Stimulated activated CD4-positive, alpha-beta T cell treated with anti-CD3 and anti-CD28 coated beads, Interleukin-1b, Interleukin-23, amount 100 ng/mL, for 24 hours (primary cell): ENCODE measurements around the gene SATB2.

Experiments
- DNase-seq, 4 experiments: peaks; one replicate each; pipeline ENCODE4 v3.0.0-alpha.2; 2020; ENCODE audit warnings: low read depth in 4 of 4, low spot score in 1 of 4

SATB2 gene

DNA sequence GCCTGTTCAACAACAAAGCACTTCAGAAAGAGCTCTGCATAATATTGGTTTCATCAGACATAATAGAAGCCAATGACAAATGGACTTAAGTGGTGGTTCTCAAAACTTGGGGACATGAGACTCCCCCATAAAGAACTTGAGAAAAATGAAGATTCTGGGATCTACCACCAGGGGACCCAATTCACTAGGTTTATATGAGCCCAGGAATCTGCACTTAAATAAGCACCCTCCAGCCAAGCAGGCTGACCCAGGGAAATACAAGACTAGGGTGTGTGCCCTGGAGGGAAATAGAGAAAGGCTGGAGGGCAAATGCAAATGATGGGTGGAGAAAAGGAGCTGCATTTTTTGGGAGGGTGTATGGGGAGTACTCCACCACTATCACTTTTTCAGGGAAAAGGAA is 52.5 kb downstream of the SATB2 start:
- DNase-seq, result no peak

DNA sequence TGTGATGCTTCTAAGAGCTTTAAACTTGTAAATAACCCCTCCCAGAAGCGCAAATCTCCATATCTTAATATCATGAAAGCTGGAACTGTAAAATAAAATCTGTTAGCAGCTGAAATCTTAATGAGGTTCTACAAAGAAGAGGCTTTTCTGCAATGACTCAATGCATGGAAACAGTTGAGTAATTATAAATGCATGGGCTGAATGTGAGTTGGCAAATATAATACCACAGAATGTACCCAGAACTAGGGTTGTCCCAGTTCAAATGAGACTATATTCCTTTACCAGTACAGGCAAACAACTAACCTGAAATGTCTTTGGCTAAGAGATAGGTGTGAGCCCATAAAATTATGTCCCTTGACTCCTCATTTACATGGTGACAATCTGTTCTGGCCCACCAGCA is 52.9 kb downstream of the SATB2 start:
- DNase-seq, result no peak

DNA sequence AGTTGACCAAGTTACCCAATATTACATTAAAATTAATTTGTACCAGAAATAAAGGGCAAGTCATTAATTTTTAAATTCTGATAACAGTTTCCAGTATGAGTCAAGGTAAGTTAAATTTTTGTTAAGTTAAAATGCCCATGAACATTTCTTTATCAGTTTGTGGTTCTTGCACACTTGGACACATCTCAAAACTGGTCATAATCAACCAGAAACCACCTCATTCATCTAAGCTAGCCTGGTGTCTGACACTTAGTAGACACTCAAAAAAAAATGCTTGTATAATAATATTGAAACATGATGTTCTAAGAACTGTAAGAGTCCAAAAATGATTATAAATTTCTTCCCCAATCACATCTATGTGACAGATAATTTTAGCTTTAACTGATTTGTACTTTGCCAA is 62.4 kb downstream of the SATB2 start:
- DNase-seq, result no peak

DNA sequence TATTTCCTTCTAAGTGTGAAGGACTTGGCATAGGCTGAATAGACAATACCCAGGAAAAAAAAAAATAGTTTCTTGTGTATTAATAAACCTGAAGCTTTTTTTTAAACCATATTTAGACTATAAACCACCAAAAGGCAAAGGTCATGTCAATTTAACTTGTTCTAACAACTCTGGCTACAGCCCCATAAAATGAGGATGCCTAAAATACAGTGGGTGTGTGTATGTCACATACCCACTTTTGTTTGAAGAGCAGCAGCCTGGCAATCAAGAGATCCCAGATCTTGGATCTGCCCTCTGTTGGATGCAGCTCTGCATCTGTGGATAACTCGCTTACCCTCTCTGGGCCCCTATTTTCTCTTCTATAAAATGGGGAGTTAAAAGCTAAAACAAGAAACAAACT is 65.4 kb downstream of the SATB2 start:
- no peak for DNase-seq

DNA sequence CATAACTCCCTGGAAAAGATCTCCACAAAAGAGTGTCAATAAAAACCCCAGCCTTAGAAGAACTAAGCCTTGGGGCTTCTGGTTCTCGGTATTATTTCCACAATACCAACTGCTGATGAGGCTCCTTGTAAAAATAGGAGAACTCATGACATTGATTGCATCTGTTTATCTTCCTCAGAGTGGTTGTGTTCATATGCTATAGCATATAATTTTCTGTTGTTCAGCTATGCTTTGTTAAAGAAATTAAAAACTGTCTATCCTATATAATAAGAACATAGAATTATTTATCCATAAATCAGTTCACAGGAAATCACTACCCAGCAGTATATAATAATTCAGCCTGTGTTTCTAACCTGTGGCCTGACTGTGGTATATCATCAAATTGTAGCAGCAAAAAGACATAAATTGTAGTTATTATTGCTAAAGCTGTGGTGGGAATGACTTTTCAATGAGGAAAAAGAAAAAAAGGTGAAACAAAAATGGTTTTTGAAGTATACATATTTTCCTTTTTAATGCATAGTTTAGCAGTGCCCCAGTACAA is 68.9 kb downstream of the SATB2 start:
- no peak for DNase-seq

DNA sequence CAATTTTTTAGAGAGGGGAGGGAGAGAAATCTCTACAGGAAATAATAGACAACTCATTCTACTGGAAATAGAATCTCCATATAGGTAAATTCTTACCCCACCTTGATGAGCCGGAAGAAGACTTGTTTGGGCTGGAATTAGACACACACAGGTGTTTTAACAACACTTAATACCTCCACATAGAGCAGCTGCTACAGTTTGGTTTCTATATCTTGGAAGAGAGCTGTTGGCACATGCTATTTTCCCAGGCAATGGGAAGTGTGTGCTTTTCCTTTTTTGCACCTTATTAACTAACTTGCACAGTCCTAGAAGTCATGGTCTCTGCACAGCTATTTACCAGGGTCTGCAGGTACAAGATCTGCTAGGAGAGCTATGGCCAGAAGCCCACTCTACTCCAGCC is 73.7 kb downstream of the SATB2 start:
- DNase-seq, result no peak

DNA sequence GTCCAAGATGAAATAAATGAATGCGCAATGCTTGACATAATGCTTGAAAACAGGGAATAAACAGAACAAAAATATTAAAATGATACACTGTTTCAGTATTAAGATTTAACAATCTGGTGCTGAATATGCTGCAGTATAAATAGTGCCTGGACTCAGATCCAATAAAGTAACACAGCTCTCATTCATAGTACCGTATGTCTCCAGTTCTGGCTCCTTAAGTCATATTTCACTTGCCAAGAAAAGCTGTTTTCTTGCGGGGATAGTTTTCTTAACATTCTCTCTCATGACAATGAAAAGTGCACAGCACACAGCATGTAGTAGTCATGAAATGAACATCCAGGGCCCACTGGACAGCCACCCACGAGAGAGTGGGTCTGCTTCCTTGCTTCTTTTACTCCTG is 74.7 kb downstream of the SATB2 start:
- DNase-seq, result no peak

DNA sequence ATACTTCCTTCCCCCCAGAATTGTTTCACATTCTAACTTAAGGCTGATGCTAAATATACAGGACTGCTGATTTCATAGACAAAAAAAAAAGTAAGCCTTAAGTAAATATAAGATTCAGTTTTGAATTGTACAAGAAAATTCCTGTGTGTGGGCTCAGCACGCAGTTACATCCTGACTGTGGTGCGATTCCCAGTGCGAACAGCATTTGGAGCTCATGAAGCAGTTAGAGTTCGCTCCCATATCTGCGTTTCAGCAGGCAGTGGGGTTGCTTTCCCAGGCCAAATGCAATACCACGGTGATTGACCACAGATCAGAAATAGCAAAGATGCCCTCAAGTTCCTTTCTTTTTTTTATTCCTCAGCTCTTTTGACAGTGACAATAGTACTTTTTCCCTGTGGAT is 75.6 kb downstream of the SATB2 start:
- DNase-seq, result no peak

DNA sequence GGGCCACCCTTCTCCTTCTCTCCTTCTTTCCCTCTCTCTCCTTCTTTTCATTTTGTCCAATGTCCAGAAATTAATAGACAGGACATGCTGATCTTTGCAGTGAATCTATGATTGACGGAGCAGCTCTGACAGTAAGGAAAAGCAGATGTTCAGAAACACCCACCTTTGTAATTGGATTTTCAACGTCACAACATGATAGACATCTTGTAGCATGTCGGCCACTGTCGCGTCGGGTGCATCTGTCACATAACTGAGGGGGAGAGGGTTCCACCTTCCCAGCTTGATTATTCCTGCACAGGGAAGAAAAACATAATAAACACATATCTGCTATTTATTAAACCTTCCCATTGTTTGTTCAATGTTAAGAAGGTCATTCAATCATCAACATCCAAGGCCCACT is 76.2 kb downstream of the SATB2 start:
- no peak for DNase-seq

DNA sequence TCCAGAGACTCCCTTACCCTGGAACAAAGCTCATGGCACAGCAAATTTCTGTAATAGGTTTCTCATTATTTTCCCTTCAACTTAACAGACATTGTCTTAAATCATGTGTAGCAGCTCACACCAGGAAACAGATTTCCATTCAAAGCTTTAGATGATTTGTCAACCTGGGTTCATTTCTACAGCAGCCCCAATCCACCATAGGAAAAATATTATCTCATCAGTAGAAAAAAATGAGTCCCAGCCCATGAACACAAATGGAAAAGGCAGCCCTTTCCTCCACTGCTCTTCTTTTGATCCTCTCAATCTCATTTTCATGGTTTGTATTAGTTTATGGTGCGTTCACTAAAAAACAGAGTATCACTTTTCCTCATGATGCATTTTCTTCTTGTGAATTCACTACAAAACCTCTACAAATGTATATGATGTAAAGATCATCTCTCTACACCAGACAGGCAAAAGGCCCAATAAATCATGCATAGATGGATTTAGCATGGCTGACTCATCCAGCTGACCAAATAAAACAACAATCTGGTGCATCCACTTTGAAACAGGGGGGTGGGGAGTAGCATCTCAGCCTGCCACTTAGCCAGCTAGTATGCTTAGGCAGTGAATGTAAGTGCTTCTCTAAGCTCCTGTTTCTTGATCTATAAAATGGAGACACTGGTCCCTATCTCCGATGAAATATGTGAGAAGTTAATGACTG is 78.6 kb downstream of the SATB2 start:
- no peak for DNase-seq

DNA sequence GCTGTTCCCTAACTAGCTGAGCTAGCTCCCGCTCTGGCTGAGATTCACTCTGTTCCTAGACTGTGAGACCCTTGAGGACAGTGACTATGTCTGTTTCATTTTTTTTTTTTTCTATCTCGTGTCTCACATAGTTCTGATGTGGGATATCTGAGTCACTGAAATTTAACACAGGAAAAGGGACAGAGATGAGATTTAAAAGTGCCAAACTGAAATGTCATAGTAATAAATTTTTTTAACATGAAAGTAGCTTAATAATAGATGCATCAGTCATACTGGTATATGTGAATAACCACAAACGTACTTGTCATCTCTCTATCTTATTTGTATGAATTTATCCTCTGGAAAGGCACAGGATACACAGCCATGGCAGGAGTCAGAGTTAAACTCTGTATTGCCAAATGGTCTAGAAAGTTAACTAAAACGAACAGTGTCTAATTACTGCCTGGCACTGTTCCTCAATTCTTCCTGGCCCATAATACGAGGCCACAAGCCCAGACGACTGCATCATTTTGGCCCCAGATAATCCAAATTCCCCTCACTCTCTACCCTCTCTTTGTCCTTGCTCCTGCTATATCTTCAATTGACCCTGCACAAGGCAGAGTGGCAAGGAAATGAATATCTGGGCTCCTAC is 87.5 kb downstream of the SATB2 start:
- no peak for DNase-seq

DNA sequence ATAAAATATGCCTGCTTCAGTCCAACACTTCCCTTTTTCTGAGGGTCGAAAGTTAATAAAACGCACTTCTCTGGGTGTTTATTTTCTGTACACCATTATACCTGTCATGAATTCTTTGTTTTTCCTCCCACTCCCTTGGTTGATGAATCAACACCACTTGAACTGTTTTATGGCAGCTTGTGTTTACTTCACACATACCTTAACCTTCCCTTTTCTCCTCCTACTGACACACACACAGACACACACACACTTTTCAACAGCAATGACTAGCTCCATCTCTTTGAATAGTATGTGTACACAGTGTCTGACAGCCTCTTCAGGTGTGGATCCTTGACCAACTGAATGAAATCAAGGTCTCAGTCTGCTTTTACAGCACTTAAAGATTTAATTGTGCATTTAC is 91.3 kb downstream of the SATB2 start:
- no peak for DNase-seq

DNA sequence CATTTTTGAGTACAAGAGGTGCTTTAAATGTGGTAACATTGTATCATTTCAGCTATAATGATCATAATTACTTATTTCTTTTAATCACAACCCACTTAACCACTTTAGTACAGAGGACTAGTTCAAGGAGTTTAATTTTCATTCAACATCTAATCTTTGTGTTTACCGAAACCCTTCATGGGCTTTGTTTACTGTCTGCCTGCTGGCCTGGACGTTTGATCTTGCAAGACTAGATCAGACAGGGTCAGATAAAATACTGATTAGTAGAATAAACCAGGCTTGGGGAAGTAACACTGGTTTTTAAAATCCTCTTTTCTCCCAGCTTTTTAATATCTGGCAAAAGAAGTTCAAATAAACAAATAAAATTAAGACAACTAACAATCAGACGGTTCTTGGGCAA is 93.6 kb downstream of the SATB2 start:
- no peak for DNase-seq

DNA sequence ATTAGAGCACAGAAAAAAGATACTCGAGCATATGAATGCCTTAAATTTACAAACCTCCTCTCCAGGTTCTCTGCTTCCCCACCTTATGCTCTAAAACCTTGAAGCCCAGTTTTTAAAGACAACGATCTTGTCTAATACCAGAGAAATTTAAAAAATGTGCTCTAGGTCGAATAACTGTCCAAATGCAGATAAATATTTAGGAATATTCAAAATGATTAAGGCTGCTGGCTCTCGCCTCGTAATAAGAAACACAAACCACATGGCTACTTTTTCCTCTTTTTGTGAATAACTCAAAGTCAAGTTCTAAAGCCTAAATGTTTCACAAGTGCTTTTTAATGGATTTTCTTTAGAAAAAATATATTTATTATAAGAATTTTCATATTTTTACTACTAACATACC is 101.3 kb downstream of the SATB2 start:
- no peak for DNase-seq

DNA sequence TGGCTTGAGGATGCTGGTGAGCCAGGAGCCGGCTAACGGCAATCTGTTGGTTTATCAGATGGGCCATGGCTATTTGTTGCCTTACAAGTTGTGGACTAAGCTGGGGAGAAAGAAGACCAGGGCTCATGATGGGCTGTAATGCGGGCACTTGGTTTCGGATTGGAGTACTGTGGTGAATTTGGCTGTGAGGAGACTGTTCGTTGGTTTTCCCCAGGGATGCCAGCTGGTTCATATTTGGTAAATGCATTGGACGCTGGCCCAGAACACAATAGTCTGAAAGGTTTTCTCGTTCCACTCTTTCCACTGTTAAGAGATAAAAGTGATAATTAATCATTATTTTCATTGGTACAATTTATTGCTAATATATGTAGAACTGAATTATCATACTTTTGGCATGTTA is 108.9 kb downstream of the SATB2 start:
- DNase-seq, result no peak

DNA sequence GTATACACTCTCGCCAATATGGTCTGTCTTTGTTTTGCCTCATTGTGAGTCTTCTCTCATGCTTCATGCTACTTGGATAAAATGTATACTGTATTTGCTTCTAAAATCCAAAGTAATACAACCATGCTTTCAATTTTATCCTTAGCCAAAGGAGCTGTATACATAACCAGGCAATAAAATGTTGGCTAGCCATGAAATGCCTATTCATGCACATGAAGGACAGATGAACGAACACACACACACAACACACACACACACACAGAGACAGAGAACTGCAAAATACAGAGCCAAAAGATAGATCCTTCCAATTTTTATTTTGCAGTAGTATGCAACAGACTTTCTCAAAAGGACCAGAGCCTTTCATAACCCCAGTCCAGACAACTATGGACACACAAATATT is 113.7 kb downstream of the SATB2 start:
- no peak for DNase-seq

DNA sequence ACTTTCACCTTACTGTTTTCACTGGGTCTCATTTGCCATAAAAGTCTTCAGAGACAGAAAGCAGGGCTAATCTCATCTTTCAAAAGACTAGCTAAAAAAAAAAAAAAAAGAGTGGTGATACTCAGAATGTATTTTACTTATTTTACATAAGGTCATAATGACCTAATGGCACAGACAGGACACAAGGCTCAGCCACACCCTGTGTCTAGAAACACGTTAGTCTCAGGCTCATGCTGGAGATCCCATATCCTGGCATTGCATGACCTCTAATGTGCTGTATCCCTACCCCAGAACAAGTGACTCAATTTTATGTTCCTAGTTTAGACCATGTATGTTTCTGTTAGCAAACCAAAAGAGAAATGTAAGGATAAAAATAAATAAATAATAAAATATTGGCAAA is 115.4 kb downstream of the SATB2 start:
- no peak for DNase-seq

DNA sequence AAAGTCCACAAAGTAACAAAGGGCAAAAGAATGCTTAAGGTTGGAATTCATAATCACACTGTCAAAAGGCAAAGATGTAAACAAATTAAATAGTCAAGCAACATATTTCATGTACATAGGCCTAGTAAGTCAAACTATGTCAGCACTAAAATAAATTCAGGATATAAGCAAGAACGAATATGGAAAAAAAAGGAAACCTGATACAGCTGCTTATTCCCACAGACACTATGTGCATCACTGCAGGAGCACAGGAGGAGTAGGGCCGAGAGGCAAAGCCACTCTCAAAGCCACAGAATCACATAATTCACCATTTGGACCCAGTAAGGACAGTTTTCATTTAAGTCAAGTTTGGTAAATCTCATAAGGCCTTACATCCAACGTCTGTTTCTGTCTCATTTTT is 116.6 kb downstream of the SATB2 start:
- DNase-seq, result no peak

DNA sequence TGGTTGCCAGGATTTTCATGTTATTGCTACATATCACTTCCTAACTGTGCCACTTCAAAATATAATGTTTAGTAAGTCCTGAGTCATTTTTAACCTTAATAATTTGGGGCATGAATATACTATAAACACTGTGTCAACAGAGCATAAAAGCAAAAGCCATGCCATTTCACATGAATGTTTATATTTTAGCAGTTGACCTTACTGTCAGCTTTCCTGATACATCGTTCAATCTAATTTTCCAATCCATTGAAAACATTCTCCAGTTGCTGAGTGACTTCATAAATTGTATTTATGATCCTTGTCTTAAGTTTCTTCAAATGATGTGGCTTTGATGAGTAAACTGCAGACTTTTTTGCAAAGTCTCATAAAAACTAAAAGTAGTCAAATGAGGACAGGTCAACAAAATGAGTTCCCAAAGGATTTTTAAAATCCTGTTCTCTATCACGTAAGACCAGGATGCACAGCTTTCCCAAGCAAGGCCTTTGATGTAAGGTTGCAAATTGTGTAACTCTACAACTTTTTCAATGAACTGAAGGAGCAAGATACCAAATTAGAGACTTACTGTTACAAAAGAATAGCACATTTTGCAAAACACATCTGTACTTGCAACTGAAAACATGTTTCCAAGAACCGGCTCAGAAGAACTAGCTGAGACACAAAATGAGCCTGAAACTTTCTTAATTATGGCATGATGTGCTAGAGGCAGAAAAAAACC is 117.7 kb downstream of the SATB2 start:
- no peak for DNase-seq

DNA sequence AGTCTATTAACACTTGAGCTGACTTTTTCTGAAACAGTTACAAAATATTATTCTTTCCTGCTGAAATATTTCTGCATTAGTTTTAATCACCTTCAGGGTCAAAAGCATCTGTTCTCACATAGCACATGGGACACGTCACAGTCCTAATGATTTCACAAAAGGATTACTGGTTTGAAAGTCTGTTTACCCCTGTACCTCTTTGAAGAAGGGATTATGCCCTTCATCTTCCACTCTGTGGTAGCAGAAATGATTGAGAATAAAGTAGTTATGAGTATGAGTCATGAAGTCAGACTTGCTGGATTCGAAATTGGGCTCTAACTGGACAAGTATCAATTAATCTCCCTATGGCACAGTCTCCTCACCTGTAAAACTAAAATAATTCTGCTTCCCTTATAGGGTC is 121.2 kb downstream of the SATB2 start:
- DNase-seq, result no peak

DNA sequence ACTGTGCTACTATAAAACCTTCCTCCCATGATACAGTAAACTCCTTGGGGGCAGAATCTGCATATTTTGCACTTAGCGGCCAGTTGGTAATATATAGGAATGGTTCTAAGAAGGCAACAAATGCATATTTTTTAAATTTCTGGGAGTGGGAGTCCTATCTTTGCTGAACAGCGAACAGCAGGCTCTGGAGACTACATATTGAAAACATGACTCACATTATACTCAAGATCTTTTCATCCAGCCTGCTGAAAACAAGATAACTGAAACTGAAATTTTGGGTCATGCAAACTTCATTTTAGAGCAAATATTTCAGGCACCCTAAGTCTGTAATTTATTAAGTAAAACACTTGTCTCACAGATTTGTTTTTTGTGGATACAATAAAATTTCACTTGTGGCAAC is 122.2 kb downstream of the SATB2 start:
- DNase-seq, result no peak

DNA sequence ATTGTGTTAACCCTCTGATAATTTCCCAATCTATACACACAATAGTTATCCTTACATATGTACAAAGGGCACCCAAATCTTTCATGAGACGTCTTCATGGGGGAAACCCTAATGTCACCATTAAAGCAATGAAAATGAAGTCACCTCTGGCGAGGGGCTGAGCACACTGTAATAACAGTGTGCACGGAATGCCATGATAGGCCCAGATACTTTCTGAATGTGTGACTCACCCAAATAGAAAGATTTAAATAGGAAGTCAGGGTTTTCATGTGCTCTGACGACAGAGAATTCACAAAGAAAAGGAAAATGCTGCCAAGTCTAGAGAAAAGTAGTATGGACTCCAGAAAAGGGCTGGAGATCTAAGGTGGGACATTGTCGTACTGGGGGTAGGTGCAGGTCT is 128.3 kb downstream of the SATB2 start:
- DNase-seq, result no peak
